ENCODE measurements around the gene OR13J1.

Gene OR13J1

GRCh38 chr9:35856206-35856605 is 14.0 kb downstream of the OR13J1 start:
- no peak for DNase-seq

DNA sequence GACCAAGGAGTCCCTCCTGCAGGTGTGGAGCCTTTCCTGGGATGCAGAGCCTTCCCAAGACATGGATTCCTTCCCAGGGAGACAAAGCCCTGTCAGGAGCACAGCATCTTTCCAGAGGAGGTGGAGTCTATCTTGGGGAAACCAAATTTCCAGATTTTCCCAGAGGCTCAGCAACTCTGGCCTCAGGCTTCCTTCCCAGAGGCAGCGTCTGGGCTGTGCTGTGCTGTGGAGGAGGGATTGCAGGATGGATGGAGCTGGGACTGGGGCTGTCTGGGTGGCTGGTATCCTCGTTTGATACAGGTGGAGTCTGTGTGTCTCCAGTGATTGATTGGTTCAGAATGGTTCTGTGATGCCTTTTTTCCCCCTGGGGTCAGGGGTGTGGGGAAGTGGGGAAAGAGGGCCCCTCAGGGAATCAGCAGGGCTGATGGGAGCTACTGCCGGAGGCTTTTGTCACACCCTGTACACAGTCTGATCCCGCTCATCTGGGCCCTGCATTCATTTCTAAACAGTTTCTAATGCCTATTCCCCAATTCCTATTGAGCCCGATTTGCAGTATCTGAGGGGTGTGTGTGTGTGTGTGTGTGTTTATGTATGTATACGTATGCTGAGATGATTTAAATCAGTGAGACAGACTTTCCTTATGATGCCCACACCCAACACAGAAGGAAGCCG is 16.0 kb downstream of the OR13J1 start:
- DNase-seq, result no peak

GRCh38 chr9:35852876-35853865 is 17.0 kb downstream of the OR13J1 start:
- DNase-seq, result no peak

DNA sequence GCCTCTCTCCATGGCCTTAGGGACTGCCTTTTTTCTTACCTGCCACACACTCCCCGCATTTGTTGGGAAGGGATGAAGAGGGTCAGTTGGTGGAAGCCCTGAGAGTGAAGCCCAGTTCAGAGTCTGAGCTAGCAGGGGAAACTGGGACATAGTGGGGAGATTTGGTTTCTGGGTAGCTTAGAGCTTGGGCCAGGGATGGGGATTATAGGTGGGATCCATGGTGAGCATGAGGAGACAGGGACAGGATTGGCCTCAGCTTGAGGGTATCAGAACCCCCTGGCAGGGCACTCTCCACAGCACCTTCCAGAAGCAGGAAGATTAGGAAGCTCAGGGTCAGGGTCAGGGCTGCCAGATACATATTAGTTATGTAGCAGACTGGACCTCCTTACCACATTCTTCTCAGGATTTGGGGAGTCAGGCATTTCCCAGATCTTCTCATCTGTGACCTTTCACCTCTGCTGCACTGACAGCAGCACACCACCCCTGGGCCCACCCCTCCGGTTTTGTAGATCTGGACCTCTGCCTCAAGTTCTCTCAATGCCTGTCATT is 17.9 kb downstream of the OR13J1 start:
- no peak for DNase-seq

GRCh38 chr9:35847792-35848572 is 22.2 kb downstream of the OR13J1 start:
- DNase-seq, result no peak

- no peak for DNase-seq
Observed at GRCh38 chr9:35845824-35846771, 24.1 kb downstream of the OR13J1 start.

DNA sequence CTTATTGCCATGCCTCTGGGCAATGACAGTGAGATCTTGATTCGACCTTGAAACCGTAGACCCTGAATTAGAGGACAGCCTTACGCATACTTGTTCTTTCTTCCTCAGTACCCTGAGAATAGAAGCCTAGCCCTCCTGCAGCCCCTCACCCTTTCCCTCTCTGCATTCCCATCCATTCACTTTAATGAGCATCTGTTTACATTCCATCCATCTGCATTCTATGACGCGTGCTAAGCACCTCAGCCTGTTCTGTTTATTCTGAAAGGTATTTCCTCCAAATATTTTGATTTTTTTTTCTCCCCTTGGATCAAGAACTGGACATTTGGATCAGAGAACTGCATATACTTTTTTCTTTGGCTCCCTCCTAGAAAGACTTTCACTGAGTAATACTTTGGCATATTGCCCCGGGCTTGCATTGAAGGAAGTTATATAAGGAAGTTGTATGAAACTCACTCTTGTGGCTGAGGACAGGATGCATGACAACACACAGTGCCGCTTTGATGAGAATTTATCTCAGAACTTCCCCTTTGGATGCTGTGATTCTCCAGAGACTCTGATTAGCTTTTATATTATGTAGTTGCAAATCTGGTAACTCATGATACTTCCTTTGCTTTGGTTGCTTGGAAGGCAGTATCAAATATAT is 25.5 kb downstream of the OR13J1 start:
- DNase-seq, result no peak

DNA sequence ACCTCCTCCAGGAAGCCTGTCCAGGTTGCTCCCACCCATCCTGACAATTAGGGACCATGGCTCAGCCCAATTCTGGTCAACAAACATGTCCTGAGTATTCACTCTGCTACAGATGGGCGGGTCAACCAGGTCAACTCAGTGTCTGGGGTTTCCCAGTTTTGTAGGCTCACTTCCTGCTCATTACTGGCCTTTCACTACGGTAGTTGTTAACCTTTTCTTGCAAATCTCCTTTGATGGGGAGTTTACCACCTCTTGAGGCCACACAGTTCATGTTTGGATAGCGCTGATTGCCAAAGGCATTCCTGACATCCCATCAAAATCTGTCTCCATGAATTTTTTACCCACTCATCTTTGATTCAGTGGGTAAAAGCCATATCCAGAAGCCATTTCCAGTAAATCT is 27.4 kb downstream of the OR13J1 start:
- no peak for DNase-seq

DNA sequence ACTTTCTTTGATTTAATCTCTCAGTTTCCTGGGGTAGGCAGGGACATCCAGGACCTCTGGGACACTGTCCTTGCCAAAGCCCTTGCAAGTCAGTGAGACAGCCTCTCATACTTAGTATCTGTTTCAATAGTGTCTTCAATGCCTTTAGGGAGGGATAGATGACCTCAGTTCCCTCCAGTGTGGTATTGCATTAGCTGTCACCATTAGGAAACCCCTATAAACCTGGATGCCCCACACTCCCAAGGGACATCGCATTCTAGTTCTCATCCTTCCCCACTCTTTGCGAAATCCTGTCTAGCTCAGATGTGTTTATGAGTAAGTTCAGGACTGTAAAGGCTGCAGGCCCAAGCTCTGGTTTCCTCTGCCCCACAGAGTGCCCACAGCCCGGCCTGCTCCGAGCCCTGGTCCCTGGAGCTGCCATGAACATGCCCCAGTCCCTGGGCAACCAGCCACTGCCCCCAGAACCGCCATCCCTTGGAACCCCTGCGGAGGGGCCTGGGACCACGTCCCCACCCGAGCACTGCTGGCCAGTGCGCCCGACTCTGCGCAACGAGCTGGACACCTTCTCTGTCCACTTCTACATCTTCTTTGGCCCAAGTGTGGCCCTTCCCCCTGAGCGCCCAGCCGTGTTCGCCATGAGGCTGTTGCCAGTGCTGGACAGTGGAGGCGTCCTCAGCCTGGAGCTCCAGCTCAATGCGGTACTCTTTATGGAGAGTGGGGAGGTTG is 28.0 kb downstream of the OR13J1 start:
- DNase-seq, result no peak

GRCh38 chr9:35841645-35841900 is 28.6 kb downstream of the OR13J1 start:
- no peak for DNase-seq

DNA sequence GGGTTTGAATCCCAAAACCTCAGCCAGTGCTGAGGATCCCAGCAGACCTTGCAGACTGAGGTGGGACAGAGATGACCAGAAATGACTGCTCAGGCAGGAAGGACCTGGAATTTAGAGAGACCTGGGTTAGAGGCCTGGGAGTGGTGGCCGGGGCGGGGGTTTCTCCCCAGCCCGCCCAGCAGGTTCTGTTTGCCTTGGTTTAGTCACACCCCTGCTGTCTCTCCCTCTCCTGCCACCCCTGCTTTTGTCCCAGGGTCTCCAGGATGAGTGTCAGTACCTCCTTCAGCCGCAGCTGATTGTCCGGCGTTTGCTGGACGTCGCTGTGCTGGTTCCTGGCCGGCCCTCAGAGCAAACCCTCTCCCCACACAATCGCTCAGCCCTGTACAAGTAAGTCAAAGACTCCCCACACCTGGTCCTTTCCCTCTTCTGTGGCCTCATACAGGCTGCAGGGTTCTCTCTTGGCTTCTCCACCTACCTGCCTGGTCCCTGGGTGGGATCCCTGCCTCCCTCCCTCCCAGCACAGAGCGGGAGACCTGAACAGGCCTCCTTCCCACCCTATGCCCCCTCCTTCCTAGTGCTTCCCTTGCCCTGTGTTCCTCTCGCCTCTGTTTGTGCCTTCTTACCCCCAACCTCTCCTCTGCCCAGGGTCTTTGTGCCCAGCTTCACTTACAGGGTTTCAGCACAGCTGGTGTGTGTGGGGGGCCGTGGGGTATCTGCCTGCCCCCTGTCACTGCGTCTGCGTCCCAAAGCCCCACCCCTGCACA is 29.1 kb downstream of the OR13J1 start:
- DNase-seq, result no peak

GRCh38 chr9:35839926-35840325 is 30.3 kb downstream of the OR13J1 start:
- no peak for DNase-seq

- no peak for DNase-seq
Observed at GRCh38 chr9:35836595-35836994, 33.6 kb downstream of the OR13J1 start.

DNA sequence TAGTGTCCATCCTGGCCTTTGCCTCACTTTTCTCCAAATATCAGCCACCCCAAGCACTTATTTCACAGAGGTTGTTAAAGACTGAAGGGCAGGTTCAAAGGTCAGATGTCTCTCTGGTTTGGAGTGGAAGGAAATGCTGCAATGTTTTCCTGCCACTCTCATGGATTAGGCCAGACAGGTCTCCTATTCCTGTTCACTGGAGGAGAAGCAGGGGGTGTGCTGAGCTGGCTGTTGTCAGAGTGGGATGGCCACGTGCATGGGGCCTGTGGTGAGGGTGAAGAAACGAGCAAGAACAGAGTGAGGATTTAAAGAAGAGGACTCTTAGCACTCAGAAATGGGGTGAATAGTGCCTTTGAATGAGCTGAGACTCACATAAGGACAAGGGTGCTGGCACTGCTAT is 34.4 kb downstream of the OR13J1 start:
- DNase-seq, result no peak

DNA sequence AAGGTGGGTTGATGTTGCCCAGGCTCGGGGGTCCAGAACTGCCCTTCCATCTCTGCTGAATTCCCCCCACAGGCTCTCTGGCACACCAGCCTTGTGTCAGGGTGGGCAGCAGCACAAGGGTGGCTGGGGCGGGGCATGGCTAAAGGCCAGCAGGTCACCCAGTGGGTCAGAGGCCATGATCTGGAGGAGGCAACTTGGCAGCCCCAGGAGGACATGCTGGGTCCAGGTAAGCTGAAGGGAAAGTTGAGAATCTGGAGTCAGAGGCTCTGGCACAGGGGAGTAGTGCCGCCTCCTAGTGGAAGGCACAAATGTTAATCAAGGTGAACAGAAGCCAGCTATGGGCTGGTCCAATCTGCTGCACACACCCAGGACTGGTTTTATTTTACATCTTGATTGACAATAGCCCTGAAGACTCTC is 35.0 kb downstream of the OR13J1 start:
- DNase-seq, result no peak

DNA sequence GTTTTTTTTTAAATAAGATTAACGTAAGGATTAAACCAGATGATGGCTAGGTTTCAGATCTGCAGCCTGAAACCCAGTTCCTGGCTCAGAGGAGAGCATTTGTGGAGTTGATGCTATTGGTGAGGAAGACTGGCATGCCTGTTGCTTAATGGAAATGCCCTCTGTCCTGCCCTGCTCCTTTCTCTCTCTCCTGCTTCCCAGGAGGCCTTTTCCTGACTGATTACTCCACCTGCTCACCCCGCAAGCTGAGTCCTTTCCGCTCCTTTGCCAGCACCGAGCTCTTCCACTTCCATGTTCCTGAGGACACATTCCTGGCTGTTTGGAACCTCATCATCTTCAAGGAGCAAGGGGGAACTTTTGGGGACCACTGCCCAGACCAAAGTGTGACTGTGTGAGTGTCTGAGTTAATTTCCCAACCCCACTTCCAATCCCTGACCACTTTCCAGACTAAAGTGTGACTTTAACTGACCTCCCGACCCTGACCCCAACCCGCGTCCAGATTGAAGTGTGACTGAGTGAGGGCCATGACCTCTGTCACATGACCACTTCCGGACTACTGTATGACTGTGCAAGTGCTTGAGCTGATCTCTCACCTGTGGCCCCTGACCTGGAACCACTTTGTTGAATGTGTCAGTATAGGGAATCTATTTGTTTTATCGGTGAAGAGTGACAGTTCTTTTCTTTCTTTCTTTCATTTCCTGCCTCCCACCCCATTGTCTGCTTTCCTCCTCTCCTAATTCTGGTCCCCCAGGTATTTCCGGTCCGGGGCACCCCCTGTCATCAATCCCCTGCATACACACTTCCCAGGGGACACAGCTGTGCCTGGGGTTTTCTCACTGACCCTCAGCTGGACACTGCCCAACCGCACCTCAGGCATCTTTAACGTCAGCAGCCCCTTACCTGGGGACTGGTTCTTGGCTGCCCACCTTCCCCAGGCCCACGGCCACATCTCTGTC is 35.7 kb downstream of the OR13J1 start:
- DNase-seq, result no peak

GRCh38 chr9:35832814-35833213 is 37.4 kb downstream of the OR13J1 start:
- DNase-seq, result no peak

DNA sequence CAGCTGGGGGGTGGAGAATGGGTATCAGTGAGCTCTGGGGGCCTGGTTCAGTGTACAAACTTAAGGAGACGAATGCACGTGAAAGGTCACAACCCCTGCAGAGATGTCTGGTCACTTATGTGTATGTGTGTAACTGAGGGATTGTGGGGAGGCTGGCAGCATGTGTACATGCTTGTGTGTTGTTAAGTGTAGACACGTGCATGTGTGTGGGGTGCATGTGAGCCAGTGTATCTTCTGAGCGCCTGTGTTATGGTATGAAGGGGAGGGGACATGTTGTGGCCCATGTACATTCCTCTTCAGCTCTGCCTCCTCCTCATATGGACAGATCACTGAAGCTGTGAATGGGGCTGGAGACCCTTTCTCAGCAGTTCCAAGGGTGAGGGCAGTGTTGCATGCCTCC is 39.2 kb downstream of the OR13J1 start:
- no peak for DNase-seq

DNA sequence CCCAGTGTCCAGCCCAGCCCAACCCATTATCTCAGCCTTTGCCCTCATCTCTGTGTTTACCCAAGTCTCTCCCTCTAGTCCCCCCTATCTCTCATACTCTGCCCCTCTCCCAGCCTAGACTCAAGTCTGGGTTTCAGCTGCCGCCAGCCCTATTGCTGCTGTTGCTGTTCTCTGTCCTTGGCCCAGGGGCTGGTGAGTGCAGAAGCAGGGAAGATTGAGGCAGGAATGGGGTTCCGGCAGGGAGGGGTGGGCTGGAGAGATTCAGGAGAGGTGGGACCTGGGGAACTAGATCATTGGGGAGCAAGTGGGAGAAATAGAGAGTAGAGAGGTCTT is 40.5 kb downstream of the OR13J1 start:
- DNase-seq, result no peak

Data from NCI-H2029 (cell line).